Endothelial cell of umbilical vein (primary cell): Measurements from ENCODE around the gene CD55. TPM values are rescaled to one million over a fixed set of nuclear protein-coding genes. Genes with fewer than 3 reads are reported as not detected.

Experiments
- BruUV-seq: library from RNA; stranded (reverse); fragments of 400-500 nt; replicated peaks from 2 replicates; lab custom pipeline; 2021; lab: Mats Ljungman, UMichigan
- CTCF ChIA-PET: fragments of 300-600, 350-600 bp; sonication (Branson Sonifier 250); formaldehyde crosslinking; loops from one replicate; lab custom pipeline; 2021; ENCODE audit warnings: antibody characterized with exemption, inconsistent platforms; lab: Charles Lee
- POLR2A ChIA-PET: fragments of 300-600, 350-600 bp; sonication (Branson Sonifier 250); formaldehyde crosslinking; loops from one replicate; lab custom pipeline; 2021; ENCODE audit warnings: antibody characterized with exemption, inconsistent platforms; lab: Charles Lee
- DNase-seq: peaks from one replicate; pipeline ENCODE4 v3.0.0-alpha.2; 2011; ENCODE audit warnings: low read depth, low spot score
- FAIRE-seq: peaks from 2 replicates; lab custom pipeline; 2011; peaks lifted over from hg19 to GRCh38; lab: Jason Lieb, UNC
- H2AFZ ChIP-seq: 2 replicates; pipeline ENCODE4 v1.6.0; 2012; ENCODE audit warnings: low read depth, low read length, control low read depth, inconsistent platforms
- H3K27ac ChIP-seq: 2 replicates; pipeline ENCODE4 v1.5.1; 2011; ENCODE audit warnings: low read depth, mild to moderate bottlenecking, control low read depth, low read length, moderate library complexity; ENCODE audit not compliant: insufficient read depth
- H3K27me3 ChIP-seq, 2 experiments: 2 replicates each; pipeline versions ENCODE4 v1.6.0 to v1.6.1; 2011; ENCODE audit warnings: low read length in 2 of 2, mixed read lengths in 1 of 2; ENCODE audit not compliant: control insufficient read depth in 2 of 2, insufficient read depth in 2 of 2
- H3K36me3 ChIP-seq, 2 experiments: 2 replicates in 1 of 2; 3 replicates in 1 of 2; pipeline ENCODE4 v1.5.1; 2011; ENCODE audit warnings: low read length in 2 of 2, mild to moderate bottlenecking in 1 of 2, moderate library complexity in 1 of 2; ENCODE audit not compliant: control insufficient read depth in 2 of 2, insufficient read depth in 2 of 2; ENCODE audit errors: extremely low read depth in 1 of 2
- H3K4me1 ChIP-seq: 3 replicates; pipeline ENCODE4 v1.5.1; 2011; ENCODE audit warnings: mild to moderate bottlenecking, low read length; ENCODE audit not compliant: control insufficient read depth, insufficient read depth; ENCODE audit errors: extremely low read depth
- H3K4me2 ChIP-seq: 2 replicates; pipeline ENCODE4 v1.6.1; 2011; ENCODE audit warnings: low read length, control low read depth, mixed read lengths; ENCODE audit not compliant: insufficient read depth
- H3K4me3 ChIP-seq, 3 experiments: fragments of 200-600 bp in 1 of 3; sonication (generic), shearing (Covaris generic) in 1 of 3; replicated peaks in 1 of 3; 2 replicates each; pipeline ENCODE4 v1.5.1; 2011 to 2016; ENCODE audit warnings: control low read depth in 3 of 3, low read length in 3 of 3, mild to moderate bottlenecking in 2 of 3, inconsistent platforms in 1 of 3, low read depth in 1 of 3, moderate library complexity in 1 of 3; ENCODE audit not compliant: insufficient read depth in 1 of 3
- H3K79me2 ChIP-seq: 2 replicates; pipeline ENCODE4 v1.6.0; 2012; ENCODE audit warnings: low read length, inconsistent platforms; ENCODE audit not compliant: control insufficient read depth, insufficient read depth
- H3K9ac ChIP-seq: replicated peaks from 2 replicates; pipeline ENCODE3; 2011; ENCODE audit warnings: low read length, control low read depth; ENCODE audit not compliant: insufficient read depth; ENCODE audit errors: extremely low read depth
- H3K9me1 ChIP-seq: replicated peaks from 3 replicates; pipeline ENCODE4 v1.6.0; 2011; ENCODE audit warnings: mild to moderate bottlenecking, low read length; ENCODE audit not compliant: control insufficient read depth, insufficient read depth; ENCODE audit errors: extremely low read depth
- H3K9me3 ChIP-seq: replicated peaks from 2 replicates; pipeline ENCODE4 v1.5.1; 2012; ENCODE audit warnings: low read length, inconsistent platforms; ENCODE audit not compliant: control insufficient read depth, insufficient read depth
- H4K20me1 ChIP-seq: replicated peaks from 2 replicates; pipeline ENCODE3; 2011; ENCODE audit warnings: mild to moderate bottlenecking, low read length; ENCODE audit not compliant: control insufficient read depth, insufficient read depth; ENCODE audit errors: extremely low read depth
- CTCF ChIP-seq, 2 donors: IDR thresholded peaks; 1 replicate in 1 of 2; 2 replicates in 1 of 2; pipeline ENCODE4 v1.5.1; 2011; ENCODE audit warnings: low read length in 2 of 2, mild to moderate bottlenecking in 2 of 2, moderate library complexity in 2 of 2, control low read depth in 1 of 2, inconsistent platforms in 1 of 2, low read depth in 1 of 2; ENCODE audit not compliant: insufficient read depth in 1 of 2; ENCODE audit errors: extremely low read depth in 1 of 2
- EZH2 ChIP-seq: IDR thresholded peaks from 2 replicates; pipeline ENCODE4 v1.6.1; 2012; ENCODE audit warnings: borderline replicate concordance, low read depth, mild to moderate bottlenecking, moderate library complexity, low read length, inconsistent platforms; ENCODE audit not compliant: severe bottlenecking
- FOS ChIP-seq: IDR thresholded peaks from 2 replicates; pipeline ENCODE4 v1.6.1; 2011; ENCODE audit warnings: mild to moderate bottlenecking, low read length, moderate library complexity, borderline replicate concordance; ENCODE audit not compliant: insufficient read depth
- GATA2 ChIP-seq: IDR thresholded peaks from 2 replicates; pipeline ENCODE4 v1.7.0; 2011; ENCODE audit warnings: low read depth, mild to moderate bottlenecking, moderate library complexity, mixed read lengths, low read length; ENCODE audit not compliant: insufficient read length, insufficient read depth
- JUN ChIP-seq: IDR thresholded peaks from 2 replicates; pipeline ENCODE4 v1.6.1; 2011; ENCODE audit warnings: borderline replicate concordance, low read depth; ENCODE audit not compliant: insufficient read length, insufficient read depth
- MAX ChIP-seq: IDR thresholded peaks from 2 replicates; pipeline ENCODE4 v1.6.1; 2011; ENCODE audit not compliant: insufficient read depth, insufficient read length
- MYC ChIP-seq: IDR thresholded peaks from one replicate; pipeline ENCODE4 v1.6.1; 2011; ENCODE audit warnings: mild to moderate bottlenecking, low read depth, low read length
- POLR2A ChIP-seq: IDR thresholded peaks from 2 replicates; pipeline ENCODE4 v1.6.1; 2012; ENCODE audit warnings: low read depth, mild to moderate bottlenecking, control low read depth, low read length
- POLR2AphosphoS5 ChIP-seq: IDR thresholded peaks from 2 replicates; pipeline ENCODE4 v1.6.1; 2012; ENCODE audit warnings: low read depth, mild to moderate bottlenecking, control low read depth, low read length, moderate library complexity; ENCODE audit not compliant: insufficient read depth
- dilution Hi-C: fragments of 300-500 bp; cut with MboI; formaldehyde crosslinking; loops from one replicate; pipeline ENCODE4 v1.15.0; 2019; ENCODE audit warnings: low sequenced_read_pairs; ENCODE audit not compliant: extremely low pct_ligation_motif_present
- intact Hi-C: fragments of 100-400 bp; cut with micrococcal nuclease; formaldehyde crosslinking; loops from one replicate; pipeline ENCODE4 v1.10.0; 2022
- polyA plus RNA-seq, 4 experiments: library from polyadenylated mRNA; depleted of rRNA in 3 of 4; stranded (reverse) in 3 of 4; unstranded in 1 of 4; fragments of >200 nt; gene quantifications; 2 replicates each; pipeline versions ENCODE4 v1.2.1 to v1.2.3, GENCODE V29; 2011 to 2012; ENCODE audit warnings: missing spikeins in 1 of 4
- total RNA-seq: library from RNA; stranded (reverse); gene quantifications from 2 replicates; pipeline ENCODE4 v1.2.3, GENCODE V29; 2021

The CD55 gene
- total and polyA plus RNA-seq, 2 donors (not counting 3 experiments of a cell fraction or from before 2014, with no cell fraction given), result 111 to 179 TPM

- H3K27me3 ChIP-seq, result no peaks in the 10 kb centered on the region
- FAIRE-seq (no peak), DNase-seq (no peak)
- ChIA-PET POLR2A (no interaction called here), CTCF (interaction anchor here (1.3 kb wide), 1 partner anchor 55 kb away, joined by 4 read pairs; no protein-coding TSS in a partner anchor)
- H3K4me2 ChIP-seq, result no peak overlapping the region
- dilution Hi-C loops, result no loop called here
- peaks cover 8% of the 10 kb centered on the region for H3K4me1 ChIP-seq
- H3K4me3 ChIP-seq, result no peak overlapping the region
- intact Hi-C loops, result no loop called here
- BruUV-seq, result no TSS peak
- H3K9ac ChIP-seq, result no peak overlapping the region
- H3K79me2 ChIP-seq, result peaks cover 17% of the 10 kb centered on the region
- TF ChIP-seq MYC (no peak), MAX (no peak), CTCF (IDR thresholded peaks at IDR 0.05; ENCODE audit: extremely low read depth in 1 of 2, insufficient read depth in 1 of 2, low read depth in 1 of 2, low read length in 2 of 2) (no peak), JUN (no peak), EZH2 (no peak), FOS (no peak), POLR2A (no peak), POLR2AphosphoS5 (no peak), GATA2 (no peak)
- no peaks in the 10 kb centered on the region for H3K9me3 ChIP-seq
- H3K9me1 ChIP-seq, result no peaks in the 10 kb centered on the region
- no peak overlapping the region for H2AFZ ChIP-seq
- H4K20me1 ChIP-seq, result no peaks in the 10 kb centered on the region
- peaks cover 5 to 12% of the 10 kb centered on the region in 2 experiments for H3K36me3 ChIP-seq
- H3K27ac ChIP-seq, result no peak overlapping the region
Measured at GRCh38 chr1:207349979-207350378, 28.5 kb downstream of the CD55 start.
